Upper lobe of right lung (tissue), 1 donor: Measurements from ENCODE around the gene CMTM3. TPM values are rescaled to one million over a fixed set of nuclear protein-coding genes. Genes with fewer than 3 reads are reported as not detected.

Experiments used
- ATAC-seq: fragments of 200-7000 bp; cut with Tn5 transposase; one replicate; pipeline ENCODE4 v1.9.1; 2020; ENCODE audit warnings: mild to moderate bottlenecking, moderate library complexity
- DNase-seq: peaks from one replicate; pipeline ENCODE4 v3.0.0-alpha.2; 2020
- H3K27ac ChIP-seq: fragments of 200-600 bp; one replicate; pipeline ENCODE4 v1.8.0; 2022
- H3K27me3 ChIP-seq: fragments of 200-600 bp; one replicate; pipeline ENCODE4 v1.8.0; 2022; ENCODE audit warnings: mild to moderate bottlenecking
- H3K36me3 ChIP-seq: fragments of 200-600 bp; one replicate; pipeline ENCODE4 v1.8.0; 2022
- H3K4me1 ChIP-seq: fragments of 200-600 bp; one replicate; pipeline ENCODE4 v1.8.0; 2022
- H3K4me3 ChIP-seq: fragments of 200-600 bp; one replicate; pipeline ENCODE4 v1.8.0; 2022; ENCODE audit warnings: mild to moderate bottlenecking
- H3K9me3 ChIP-seq: fragments of 200-600 bp; one replicate; pipeline ENCODE4 v1.8.0; 2022
- CTCF ChIP-seq: fragments of 200-600 bp; IDR thresholded peaks from one replicate; pipeline ENCODE4 v1.8.0; 2022; ENCODE audit warnings: antibody characterized with exemption
- intact Hi-C: fragments of 100-400 bp; cut with DNase I; formaldehyde crosslinking; loops from one replicate; pipeline ENCODE4 v1.11.0; 2022
- total RNA-seq: library from RNA; stranded (reverse); fragmentation: NEBNext Ultra II Directional; extraction: Animal tissue kit (Norgen Biotek cat#: 25700); gene quantifications from one replicate; pipeline ENCODE4 v1.2.1, GENCODE V29; 2021
- donor health status: DM: no; HTN: yes; CAD: no; lungs with severe emphysema.

CMTM3 gene
- total RNA-seq, 1 donor from 2014 or later: 38.1 TPM

GRCh38 chr16:66634527-66635196, 30.2 kb downstream of the CMTM3 start:
- TF ChIP-seq CTCF: no peak
- DNase-seq: no peak

GRCh38 chr16:66635406-66635805, 30.9 kb downstream of the CMTM3 start:
- H3K4me1 ChIP-seq: no peaks in the 10 kb centered on the region
- DNase-seq (no peak), ATAC-seq (no peak)
- no peak overlapping the region for H3K4me3 ChIP-seq
- no peak overlapping the region for H3K27ac ChIP-seq
- no peaks in the 10 kb centered on the region for H3K9me3 ChIP-seq
- no peak for TF ChIP-seq CTCF
- no peaks in the 10 kb centered on the region for H3K36me3 ChIP-seq
- intact Hi-C loops: no loop called here
- no peaks in the 10 kb centered on the region for H3K27me3 ChIP-seq

More at GRCh38 chr16:66634527-66635196, 30.2 kb downstream of the CMTM3 start:
- no peak for ATAC-seq
- Histone ChIP-seq H3K27me3 (no peaks in the 10 kb centered on the region), H3K27ac (no peak overlapping the region), H3K4me3 (no peak overlapping the region), H3K4me1 (no peaks in the 10 kb centered on the region), H3K9me3 (no peaks in the 10 kb centered on the region), H3K36me3 (no peaks in the 10 kb centered on the region)
- intact Hi-C loops: no loop called here

GRCh38 chr16:66636199-66636598, 31.7 kb downstream of the CMTM3 start:
- Histone ChIP-seq H3K27me3 (no peaks in the 10 kb centered on the region), H3K36me3 (no peaks in the 10 kb centered on the region), H3K4me3 (no peak overlapping the region), H3K9me3 (no peaks in the 10 kb centered on the region), H3K4me1 (no peaks in the 10 kb centered on the region), H3K27ac (no peak overlapping the region)
- no peak for ATAC-seq
- intact Hi-C loops: no loop called here
- DNase-seq: no peak
- no peak for TF ChIP-seq CTCF

GRCh38 chr16:66637806-66638205, 33.3 kb downstream of the CMTM3 start:
- Histone ChIP-seq H3K36me3 (no peaks in the 10 kb centered on the region), H3K4me3 (no peak overlapping the region), H3K9me3 (no peaks in the 10 kb centered on the region), H3K27ac (no peak overlapping the region), H3K27me3 (no peaks in the 10 kb centered on the region), H3K4me1 (no peaks in the 10 kb centered on the region)
- TF ChIP-seq CTCF: no peak
- DNase-seq (no peak), ATAC-seq (no peak)
- intact Hi-C loops: no loop called here

GRCh38 chr16:66639091-66639885, 34.8 kb downstream of the CMTM3 start:
- Histone ChIP-seq H3K36me3 (no peaks in the 10 kb centered on the region), H3K4me1 (no peaks in the 10 kb centered on the region), H3K4me3 (no peak overlapping the region), H3K27me3 (no peaks in the 10 kb centered on the region), H3K9me3 (no peaks in the 10 kb centered on the region), H3K27ac (no peak overlapping the region)
- TF ChIP-seq CTCF: no peak
- DNase-seq (no peak), ATAC-seq (no peak)
- intact Hi-C loops: no loop called here
